A549 (cell line): Measurements from ENCODE around the gene LGI2.

ENCODE experiments used
- CTCF ChIP-seq: fragments of >200 bp; sonication (Bioruptor Twin); formaldehyde crosslinking; IDR thresholded peaks from 3 replicates; pipeline ENCODE4 v1.5.1; 2016
- NFE2L2 ChIP-seq: fragments of 150-350 bp; conservative IDR thresholded peaks from 2 replicates; pipeline ENCODE4 v1.6.1; 2014; ENCODE audit warnings: low read length
- POLR2A ChIP-seq: IDR thresholded peaks from 2 replicates; pipeline ENCODE4 v1.6.1; 2012; ENCODE audit warnings: mild to moderate bottlenecking, low read length
- POLR2AphosphoS2 ChIP-seq: conservative IDR thresholded peaks from 2 replicates; pipeline ENCODE4 v1.6.1; 2012; ENCODE audit warnings: low read length, improper control_type of control experiment, inconsistent platforms
- RAD21 ChIP-seq, 2 experiments: fragments of >200 bp in 1 of 2; sonication (Bioruptor Twin) in 1 of 2; formaldehyde crosslinking in 1 of 2; IDR thresholded peaks in 1 of 2; conservative IDR thresholded peaks in 1 of 2; 2 replicates in 1 of 2; 3 replicates in 1 of 2; pipeline ENCODE4 v1.6.1; 2012 to 2018; ENCODE audit warnings: inconsistent platforms in 1 of 2
- REST ChIP-seq: fragments of 200-600 bp; sonication (generic); IDR thresholded peaks from 2 replicates; pipeline ENCODE4 v1.6.1; 2016; ENCODE audit warnings: antibody characterized with exemption, mild to moderate bottlenecking, moderate library complexity

- TF ChIP-seq NFE2L2 (no peak), RAD21 (conservative IDR thresholded peaks at IDR 0.05 in 1 of 2, IDR thresholded peaks at IDR 0.05 in 1 of 2) (no peak), CTCF (no peak), POLR2AphosphoS2 (no peak), POLR2A (no peak), REST (no peak)
Observed at GRCh38 chr4:25057299-25057698, 26.6 kb upstream of the LGI2 start.
